Measurements from ENCODE around the gene CTF1. TPM values are rescaled to one million over a fixed set of nuclear protein-coding genes. Genes with fewer than 3 reads are reported as not detected.
A peak's percentile ranks its signal among the peaks of the same experiment; 100 is the strongest.

The CTF1 gene
- total RNA-seq, 1 experiment from 2014 or later: 11.6 TPM

GRCh38 chr16:30941600-30942425 lies 45.4 kb downstream of the CTF1 start:
- Histone ChIP-seq H3K9me2 (ENCODE audit: insufficient read depth) (no peaks in the 10 kb centered on the region), H3K4me2 (peak overlapping the region; percentile 9; the same call in 1 of the 2 replicates), H3K4me3 (no peak overlapping the region), H3K36me3 (ENCODE audit: low read depth) (peaks cover 17% of the 10 kb centered on the region; the same call in 1 of the 2 replicates), H3F3A (ENCODE audit: insufficient read depth, low read depth) (peaks cover 69% of the 10 kb centered on the region), H3K4me1 (replicated peaks; ENCODE audit: insufficient read depth) (peaks cover 6% of the 10 kb centered on the region; the same call in 1 of the 2 replicates), H4K20me1 (ENCODE audit: insufficient read depth) (peaks cover 25% of the 10 kb centered on the region), H2AFZ (no peak overlapping the region), H3K9me3 (ENCODE audit: insufficient read depth, low read depth) (no peaks in the 10 kb centered on the region), H3K27ac (no peak overlapping the region), H3K27me3 (ENCODE audit: insufficient read depth, low read depth) (no peaks in the 10 kb centered on the region), H3K79me2 (ENCODE audit: low read depth) (peaks cover 4% of the 10 kb centered on the region; the same call in 1 of the 2 replicates)
- no peak for TF ChIP-seq EZH2 (IDR thresholded peaks at IDR 0.05; ENCODE audit: low read depth)
- TF ChIP-seq, protein P1, sequence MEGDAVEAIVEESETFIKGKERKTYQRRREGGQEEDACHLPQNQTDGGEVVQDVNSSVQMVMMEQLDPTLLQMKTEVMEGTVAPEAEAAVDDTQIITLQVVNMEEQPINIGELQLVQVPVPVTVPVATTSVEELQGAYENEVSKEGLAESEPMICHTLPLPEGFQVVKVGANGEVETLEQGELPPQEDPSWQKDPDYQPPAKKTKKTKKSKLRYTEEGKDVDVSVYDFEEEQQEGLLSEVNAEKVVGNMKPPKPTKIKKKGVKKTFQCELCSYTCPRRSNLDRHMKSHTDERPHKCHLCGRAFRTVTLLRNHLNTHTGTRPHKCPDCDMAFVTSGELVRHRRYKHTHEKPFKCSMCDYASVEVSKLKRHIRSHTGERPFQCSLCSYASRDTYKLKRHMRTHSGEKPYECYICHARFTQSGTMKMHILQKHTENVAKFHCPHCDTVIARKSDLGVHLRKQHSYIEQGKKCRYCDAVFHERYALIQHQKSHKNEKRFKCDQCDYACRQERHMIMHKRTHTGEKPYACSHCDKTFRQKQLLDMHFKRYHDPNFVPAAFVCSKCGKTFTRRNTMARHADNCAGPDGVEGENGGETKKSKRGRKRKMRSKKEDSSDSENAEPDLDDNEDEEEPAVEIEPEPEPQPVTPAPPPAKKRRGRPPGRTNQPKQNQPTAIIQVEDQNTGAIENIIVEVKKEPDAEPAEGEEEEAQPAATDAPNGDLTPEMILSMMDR (conservative IDR thresholded peaks at IDR 0.05): peak; percentile 98
- CTCF ChIA-PET: interaction anchor here (0.6 to 2.2 kb wide), 6 partner anchors 18 to 166 kb away, joined by 3 to 10 read pairs (median 4); partner anchors contain the start of gene FBXL19
- peak; percentile 63 to 87 for DNase-seq
- intact Hi-C loops (cut with micrococcal nuclease; ENCODE audit: unreplicated experiment): loop anchor here (1.0 kb wide), 1 partner anchor 98 kb away; no protein-coding TSS in a partner anchor
- no TSS peak for BruUV-seq (replicated peaks)
- POLR2A ChIA-PET (ENCODE audit: unreplicated experiment): interaction anchor here (0.5 to 0.7 kb wide), 7 partner anchors 10 to 522 kb away, joined by 3 to 10 read pairs (median 5); no protein-coding TSS in a partner anchor

DNA sequence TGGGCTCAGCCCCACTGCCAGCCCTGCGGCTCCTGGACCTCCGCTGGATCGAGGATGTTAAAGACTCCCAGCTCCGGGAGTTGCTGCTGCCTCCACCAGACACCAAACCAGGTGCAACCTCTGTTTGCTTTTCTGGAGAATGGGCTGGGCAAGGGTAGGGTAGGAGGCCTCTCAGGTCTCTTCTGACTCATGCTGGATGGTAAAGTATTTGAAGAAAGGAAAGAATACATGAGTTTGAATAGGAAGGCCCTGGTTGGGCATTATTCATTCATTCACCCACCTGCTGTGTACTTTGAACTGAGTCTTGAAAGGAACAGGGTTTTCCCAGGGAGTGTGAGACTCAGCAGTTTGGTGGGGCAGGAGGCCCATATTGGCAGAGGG lies 46.0 kb downstream of the CTF1 start:
- Histone ChIP-seq H3K4me3 (no peak overlapping the region), H3K4me2 (peak overlapping the region; percentile 9; the same call in 1 of the 2 replicates), H3K79me2 (ENCODE audit: low read depth) (peaks cover 4% of the 10 kb centered on the region; the same call in 1 of the 2 replicates), H2AFZ (no peak overlapping the region), H3K9me3 (ENCODE audit: insufficient read depth, low read depth) (no peaks in the 10 kb centered on the region), H3K4me1 (replicated peaks; ENCODE audit: insufficient read depth) (peaks cover 6% of the 10 kb centered on the region; the same call in 1 of the 2 replicates), H4K20me1 (ENCODE audit: insufficient read depth) (peaks cover 25% of the 10 kb centered on the region), H3K27ac (no peak overlapping the region), H3K36me3 (ENCODE audit: low read depth) (peaks cover 17% of the 10 kb centered on the region; the same call in 1 of the 2 replicates), H3K27me3 (ENCODE audit: insufficient read depth, low read depth) (no peaks in the 10 kb centered on the region), H3K9me2 (ENCODE audit: insufficient read depth) (no peaks in the 10 kb centered on the region), H3F3A (ENCODE audit: insufficient read depth, low read depth) (peaks cover 69% of the 10 kb centered on the region)
- ChIA-PET POLR2A (ENCODE audit: unreplicated experiment) (interaction anchor here (0.5 to 0.7 kb wide), 5 partner anchors 45 to 523 kb away, joined by 3 to 10 read pairs (median 5); no protein-coding TSS in a partner anchor), CTCF (interaction anchor here (0.6 to 2.2 kb wide), 6 partner anchors 19 to 167 kb away, joined by 3 to 10 read pairs (median 4); partner anchors contain the start of gene FBXL19)
- intact Hi-C loops (cut with micrococcal nuclease; ENCODE audit: unreplicated experiment): loop anchor here (1.0 kb wide), 1 partner anchor 98 kb away; no protein-coding TSS in a partner anchor
- DNase-seq: no peak
- TF ChIP-seq, protein P1 (conservative IDR thresholded peaks at IDR 0.05): no peak
- TF ChIP-seq EZH2 (IDR thresholded peaks at IDR 0.05; ENCODE audit: low read depth): no peak
- BruUV-seq (replicated peaks): no TSS peak

DNA sequence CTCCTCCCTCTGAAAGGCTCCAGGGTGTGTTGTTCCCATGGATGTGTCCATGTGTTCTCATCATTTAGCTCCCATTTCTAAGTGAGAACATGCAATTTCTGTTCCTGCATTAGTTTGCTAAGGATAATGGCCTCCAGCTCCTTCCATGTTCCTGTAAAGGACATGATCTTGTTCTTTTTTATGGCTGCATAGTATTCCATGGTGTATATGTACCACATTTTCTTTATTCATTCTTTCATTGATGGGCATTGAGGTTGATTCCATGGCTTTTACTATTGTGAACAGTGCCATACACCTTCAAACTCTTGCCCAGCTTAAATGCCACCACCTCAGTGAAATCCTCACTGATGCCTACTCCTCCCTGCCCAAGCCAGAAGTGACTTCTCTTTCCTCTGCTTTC lies 47.9 kb downstream of the CTF1 start:
- H3K79me2 ChIP-seq (ENCODE audit: low read depth): peaks cover 4% of the 10 kb centered on the region; the same call in 1 of the 2 replicates
- no TSS peak for BruUV-seq (replicated peaks)
- CTCF ChIA-PET: interaction anchor here (0.6 kb wide), 1 partner anchor 44 kb away, joined by 3 read pairs; no protein-coding TSS in a partner anchor
- no peak overlapping the region for H3K27ac ChIP-seq
- intact Hi-C loops (cut with micrococcal nuclease; ENCODE audit: unreplicated experiment): no loop called here
- POLR2A ChIA-PET (ENCODE audit: unreplicated experiment): interaction anchor here (0.7 kb wide), 1 partner anchor 120 kb away, joined by 3 read pairs; no protein-coding TSS in a partner anchor
- peaks cover 17% of the 10 kb centered on the region; the same call in 1 of the 2 replicates for H3K36me3 ChIP-seq (ENCODE audit: low read depth)
- no peaks in the 10 kb centered on the region for H3K9me2 ChIP-seq (ENCODE audit: insufficient read depth)
- TF ChIP-seq EZH2 (IDR thresholded peaks at IDR 0.05; ENCODE audit: low read depth): no peak
- TF ChIP-seq, protein P1 (conservative IDR thresholded peaks at IDR 0.05): no peak
- H4K20me1 ChIP-seq (ENCODE audit: insufficient read depth): peaks cover 28% of the 10 kb centered on the region
- no peak overlapping the region for H2AFZ ChIP-seq
- H3K27me3 ChIP-seq (ENCODE audit: insufficient read depth, low read depth): no peaks in the 10 kb centered on the region
- no peak overlapping the region for H3K4me3 ChIP-seq
- no peak for DNase-seq
- peaks cover 60% of the 10 kb centered on the region for H3F3A ChIP-seq (ENCODE audit: insufficient read depth, low read depth)
- H3K4me2 ChIP-seq: no peak overlapping the region
- H3K4me1 ChIP-seq (replicated peaks; ENCODE audit: insufficient read depth): peaks cover 6% of the 10 kb centered on the region; the same call in 1 of the 2 replicates
- H3K9me3 ChIP-seq (ENCODE audit: insufficient read depth, low read depth): no peaks in the 10 kb centered on the region
